GM12892 (cell line): ENCODE measurements around the gene CCDC188.

ENCODE experiments used
- POLR2A ChIP-seq: IDR thresholded peaks from 2 replicates; pipeline ENCODE4 v1.6.1; 2011; ENCODE audit warnings: low read depth, low read length, control low read depth
- POLR2AphosphoS5 ChIP-seq: IDR thresholded peaks from 2 replicates; pipeline ENCODE4 v1.6.1; 2011; ENCODE audit warnings: low read depth, low read length, control low read depth

DNA sequence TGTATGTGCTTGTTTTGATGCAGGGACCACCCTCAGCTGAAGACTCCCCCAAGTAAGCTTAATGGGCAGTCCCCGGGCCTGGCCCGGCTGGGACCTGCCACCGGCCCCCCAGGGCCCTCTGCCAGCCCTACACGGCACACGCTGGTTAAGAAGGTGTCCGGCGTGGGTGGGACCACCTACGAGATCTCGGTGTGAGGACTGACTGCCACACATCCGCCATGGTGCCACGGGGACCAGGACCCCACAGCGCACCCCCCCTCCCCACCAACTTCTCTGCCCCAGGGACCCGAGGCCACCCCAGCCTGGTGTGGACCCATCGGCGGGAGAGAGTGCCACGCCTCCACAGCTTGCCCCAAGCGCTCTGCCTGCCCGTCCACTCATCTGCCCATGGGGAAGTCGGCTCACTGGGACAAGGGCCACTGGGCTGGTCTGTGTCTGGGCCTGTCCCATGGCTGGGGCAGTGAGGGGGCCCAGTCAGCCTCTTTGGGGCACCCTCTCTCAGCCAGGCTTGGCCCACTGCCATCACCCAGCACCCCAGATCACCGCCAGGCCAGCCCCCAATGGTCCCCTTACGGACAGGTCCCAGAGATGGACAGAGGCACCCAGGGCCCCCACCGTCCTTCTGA, 5.5 kb downstream of the CCDC188 start:
- TF ChIP-seq POLR2A (no peak), POLR2AphosphoS5 (no peak)
